Subcutaneous abdominal adipose tissue (tissue), 5 donors: ENCODE data around the gene ARHGEF1.

Source experiments
- H3K27ac ChIP-seq: one replicate; pipeline ENCODE4 v1.7.0; 2013; ENCODE audit warnings: low read depth, mild to moderate bottlenecking, inconsistent platforms, low read length, moderate library complexity
- H3K27me3 ChIP-seq, 5 donors: one replicate each; pipeline ENCODE4 v1.7.0; 2013; ENCODE audit warnings: low read length in 5 of 5, inconsistent platforms in 1 of 5; ENCODE audit not compliant: control insufficient read depth in 5 of 5, insufficient read depth in 4 of 5
- H3K36me3 ChIP-seq, 5 donors: one replicate each; pipeline ENCODE4 v1.7.0; 2013; ENCODE audit warnings: low read length in 5 of 5; ENCODE audit not compliant: control insufficient read depth in 5 of 5, insufficient read depth in 5 of 5
- H3K4me1 ChIP-seq, 5 donors: one replicate each; pipeline ENCODE4 v1.7.0; 2013; ENCODE audit warnings: low read length in 5 of 5, mild to moderate bottlenecking in 3 of 5, moderate library complexity in 1 of 5; ENCODE audit not compliant: control insufficient read depth in 5 of 5, insufficient read depth in 5 of 5
- H3K4me3 ChIP-seq, 5 donors: one replicate each; pipeline ENCODE4 v1.7.0; 2013; ENCODE audit warnings: low read length in 5 of 5, low read depth in 1 of 5
- H3K9ac ChIP-seq, 5 donors: one replicate each; pipeline ENCODE4 v1.7.0; 2013; ENCODE audit warnings: low read length in 5 of 5, mild to moderate bottlenecking in 4 of 5, moderate library complexity in 3 of 5
- H3K9me3 ChIP-seq, 5 donors: one replicate each; pipeline ENCODE4 v1.7.0; 2013; ENCODE audit warnings: low read length in 5 of 5; ENCODE audit not compliant: control insufficient read depth in 5 of 5
- donor health status: healthy.
- donor health status: healthy.
- donor health status: healthy.
- donor health status: healthy.
- donor health status: healthy.

Gene ARHGEF1

GRCh38 chr19:41903193-41903953, 20.4 kb downstream of the ARHGEF1 start:
- Histone ChIP-seq H3K4me1 (no peaks in the 10 kb centered on the region), H3K27ac (no peak overlapping the region), H3K27me3 (no peaks in the 10 kb centered on the region), H3K9ac (no peak overlapping the region), H3K4me3 (no peak overlapping the region), H3K9me3 (no peaks in the 10 kb centered on the region), H3K36me3 (peaks cover 3 to 87% (median 76%) of the 10 kb centered on the region in 5 donors)

GRCh38 chr19:41904118-41904870, 21.3 kb downstream of the ARHGEF1 start:
- H3K4me3 ChIP-seq: no peak overlapping the region
- peaks cover 3 to 78% (median 69%) of the 10 kb centered on the region in 5 donors for H3K36me3 ChIP-seq
- H3K9ac ChIP-seq: no peak overlapping the region
- H3K4me1 ChIP-seq: no peaks in the 10 kb centered on the region
- H3K27ac ChIP-seq: no peak overlapping the region
- no peaks in the 10 kb centered on the region for H3K9me3 ChIP-seq
- no peaks in the 10 kb centered on the region for H3K27me3 ChIP-seq

- Histone ChIP-seq H3K27ac (no peak overlapping the region), H3K27me3 (peaks cover 0 to 3% (median 0%) of the 10 kb centered on the region in 5 donors), H3K4me3 (no peak overlapping the region), H3K4me1 (no peaks in the 10 kb centered on the region), H3K9me3 (no peaks in the 10 kb centered on the region), H3K36me3 (peaks cover 0 to 69% (median 62%) of the 10 kb centered on the region in 5 donors), H3K9ac (no peak overlapping the region)
Observed at GRCh38 chr19:41905273-41906002, 22.5 kb downstream of the ARHGEF1 start.

GRCh38 chr19:41906271-41906670, 23.3 kb downstream of the ARHGEF1 start:
- Histone ChIP-seq H3K4me3 (no peak overlapping the region), H3K4me1 (no peaks in the 10 kb centered on the region), H3K27ac (no peak overlapping the region), H3K27me3 (peaks cover 0 to 9% (median 5%) of the 10 kb centered on the region in 5 donors), H3K9me3 (no peaks in the 10 kb centered on the region), H3K36me3 (peaks cover 0 to 62% (median 59%) of the 10 kb centered on the region in 5 donors), H3K9ac (no peak overlapping the region)

GRCh38 chr19:41906916-41907680, 24.1 kb downstream of the ARHGEF1 start:
- H3K36me3 ChIP-seq: peaks cover 0 to 54% (median 51%) of the 10 kb centered on the region in 5 donors
- no peak overlapping the region for H3K9ac ChIP-seq
- H3K27me3 ChIP-seq: peaks cover 6 to 17% (median 14%) of the 10 kb centered on the region in 5 donors
- H3K4me1 ChIP-seq: no peaks in the 10 kb centered on the region
- no peak overlapping the region for H3K27ac ChIP-seq
- H3K4me3 ChIP-seq: no peak overlapping the region
- H3K9me3 ChIP-seq: no peaks in the 10 kb centered on the region

- Histone ChIP-seq H3K9me3 (no peaks in the 10 kb centered on the region), H3K27ac (no peak overlapping the region), H3K9ac (no peak overlapping the region), H3K36me3 (peaks cover 0 to 44% (median 41%) of the 10 kb centered on the region in 5 donors), H3K27me3 (peaks cover 11 to 21% (median 19%) of the 10 kb centered on the region in 5 donors), H3K4me1 (no peaks in the 10 kb centered on the region), H3K4me3 (no peak overlapping the region)
Observed at GRCh38 chr19:41907994-41908615, 25.1 kb downstream of the ARHGEF1 start.

- Histone ChIP-seq H3K36me3 (peaks cover 0 to 36% (median 33%) of the 10 kb centered on the region in 5 donors), H3K4me1 (no peaks in the 10 kb centered on the region), H3K9ac (no peak overlapping the region), H3K27ac (no peak overlapping the region), H3K27me3 (peaks cover 16 to 27% (median 25%) of the 10 kb centered on the region in 5 donors), H3K4me3 (no peak overlapping the region), H3K9me3 (no peaks in the 10 kb centered on the region)
Observed at GRCh38 chr19:41908724-41909464, 25.9 kb downstream of the ARHGEF1 start.

GRCh38 chr19:41909706-41910105, 26.7 kb downstream of the ARHGEF1 start:
- Histone ChIP-seq H3K9me3 (no peaks in the 10 kb centered on the region), H3K36me3 (peaks cover 0 to 28% (median 25%) of the 10 kb centered on the region in 5 donors), H3K27me3 (peaks cover 20 to 35% (median 29%) of the 10 kb centered on the region in 5 donors), H3K9ac (no peak overlapping the region), H3K4me1 (no peaks in the 10 kb centered on the region), H3K27ac (no peak overlapping the region), H3K4me3 (no peak overlapping the region)
